SK-N-SH treated with all-trans-retinoic acid at 6 μM for 48 hours (cell line): ENCODE measurements around the gene PTP4A2.

ENCODE experiments used
- ESRRG ChIP-seq: fragments of 250-450 bp; sonication (Bioruptor Pico); IDR thresholded peaks from 2 replicates; pipeline ENCODE4 v1.6.1; 2021; ENCODE audit warnings: mild to moderate bottlenecking
- SNAI2 ChIP-seq: fragments of 250-450 bp; sonication (Bioruptor Pico); IDR thresholded peaks from 2 replicates; pipeline ENCODE4 v1.5.0; 2020; ENCODE audit warnings: mild to moderate bottlenecking, moderate library complexity
- ZNF565 ChIP-seq: fragments of 450-650 bp; formaldehyde crosslinking; conservative IDR thresholded peaks from 2 replicates; pipeline ENCODE4 v1.5.0; 2020; ENCODE audit warnings: low read depth, mild to moderate bottlenecking, moderate library complexity

DNA sequence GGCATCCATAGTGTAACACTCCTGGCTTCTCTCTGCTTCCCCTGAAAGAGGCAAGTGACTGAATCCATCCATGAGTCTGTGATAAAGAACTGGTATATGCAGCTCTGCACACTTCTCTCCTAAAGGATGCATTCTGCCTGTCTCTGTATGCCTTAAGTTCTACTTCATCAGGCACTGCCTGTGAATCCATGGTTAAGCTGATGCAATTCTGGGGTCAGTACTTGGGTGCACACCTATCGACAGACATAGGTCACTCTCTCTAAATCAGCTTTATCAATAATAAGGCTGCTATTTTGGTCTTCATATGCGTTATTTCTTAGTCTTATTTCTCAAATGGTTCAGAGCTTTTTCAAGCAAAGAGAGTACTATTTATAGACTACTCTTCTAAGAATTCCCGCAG is 32.7 kb upstream of the PTP4A2 start:
- TF ChIP-seq ZNF565 (CRISPR knock-in tag) (no peak), ESRRG (CRISPR knock-in tag) (no peak), SNAI2 (CRISPR knock-in tag) (no peak)
